K562 (cell line): ENCODE results near the gene HOXB5. TPM values are rescaled to one million over a fixed set of nuclear protein-coding genes. Genes with fewer than 3 reads are reported as not detected.

Source experiments
- ATAC-seq: fragments of 200-7000 bp; cut with Tn5 transposase; 3 replicates; pipeline ENCODE4 v1.9.1; 2020; ENCODE audit warnings: moderate library complexity
- BruUV-seq: library from RNA; stranded (reverse); fragments of 400-500 nt; replicated peaks from 2 replicates; lab custom pipeline; 2021; lab: Mats Ljungman, UMichigan
- CTCF ChIA-PET: fragments of 300-600 bp; formaldehyde crosslinking; extraction: SDS; loops from one replicate; lab custom pipeline; 2021; ENCODE audit warnings: low intra/inter-chr PET ratio; lab: Yijun Ruan, JAX
- POLR2A ChIA-PET: fragments of 300-600, 350-650 bp; sonication (Branson Sonifier 250); formaldehyde crosslinking; extraction: SDS; loops from one replicate; lab custom pipeline; 2021; ENCODE audit warnings: antibody characterized with exemption, inconsistent platforms; lab: Yijun Ruan, JAX
- DNase-seq, 4 experiments: peaks; one replicate each; pipeline versions ENCODE4 v3.0.0 to v3.0.0-alpha.2; 2011 to 2018; ENCODE audit warnings: low spot score in 3 of 4, mixed read lengths in 3 of 4; ENCODE audit errors: extremely low read depth in 1 of 4
- FAIRE-seq: peaks from 2 replicates; lab custom pipeline; 2011; peaks lifted over from hg19 to GRCh38; lab: Jason Lieb, UNC
- H2AFZ ChIP-seq: 2 replicates; pipeline ENCODE4 v1.6.0; 2011; ENCODE audit warnings: low read depth, low read length, control low read depth, inconsistent platforms
- H3K27ac ChIP-seq: fragments of 200-600 bp; 3 replicates; pipeline ENCODE4 v1.8.0; 2011; ENCODE audit warnings: low read depth, mild to moderate bottlenecking, control low read depth, inconsistent platforms, low read length, moderate library complexity, mixed read lengths; ENCODE audit errors: extremely low read depth
- H3K27me3 ChIP-seq, 2 experiments: fragments of 300-600 bp in 1 of 2; 2 replicates in 1 of 2; 3 replicates in 1 of 2; pipeline versions ENCODE4 v1.6.0 to v1.8.0; 2011; ENCODE audit warnings: inconsistent platforms in 2 of 2, low read length in 2 of 2, mild to moderate bottlenecking in 1 of 2, mixed read lengths in 1 of 2, moderate library complexity in 1 of 2; ENCODE audit not compliant: control insufficient read depth in 2 of 2, insufficient read depth in 2 of 2
- H3K36me3 ChIP-seq: fragments of 300-600 bp; 3 replicates; pipeline ENCODE4 v1.8.0; 2011; ENCODE audit warnings: mild to moderate bottlenecking, low read length, inconsistent platforms; ENCODE audit not compliant: control insufficient read depth, insufficient read depth
- H3K4me1 ChIP-seq, 2 experiments: fragments of 200-600 bp in 1 of 2; replicated peaks in 1 of 2; 2 replicates in 1 of 2; 3 replicates in 1 of 2; pipeline versions ENCODE4 v1.5.1 to v1.8.0; 2011; ENCODE audit warnings: inconsistent platforms in 2 of 2, low read length in 2 of 2, mild to moderate bottlenecking in 1 of 2, mixed read lengths in 1 of 2, moderate library complexity in 1 of 2; ENCODE audit not compliant: control insufficient read depth in 2 of 2, insufficient read depth in 2 of 2
- H3K4me2 ChIP-seq: 2 replicates; pipeline ENCODE4 v1.6.1; 2011; ENCODE audit warnings: low read length, control low read depth, inconsistent platforms, mixed read lengths; ENCODE audit not compliant: insufficient read depth
- H3K4me3 ChIP-seq: fragments of 200-600 bp; sonication (generic), shearing (Covaris generic); 2 replicates; pipeline ENCODE4 v1.5.1; 2016; ENCODE audit warnings: control low read depth, inconsistent platforms
- H3K79me2 ChIP-seq: fragments of 200-600 bp; 3 replicates; pipeline ENCODE4 v1.8.0; 2011; ENCODE audit warnings: low read length, inconsistent platforms; ENCODE audit not compliant: control insufficient read depth, insufficient read depth
- H3K9ac ChIP-seq, 2 experiments: 2 replicates each; pipeline versions ENCODE4 v1.6.0 to v1.6.1; 2011; ENCODE audit warnings: low read depth in 2 of 2, low read length in 2 of 2, control low read depth in 1 of 2, inconsistent platforms in 1 of 2, mild to moderate bottlenecking in 1 of 2, mixed read lengths in 1 of 2; ENCODE audit not compliant: insufficient read depth in 1 of 2
- H3K9me1 ChIP-seq: one replicate; pipeline ENCODE4 v1.6.0; 2011; ENCODE audit warnings: inconsistent platforms, mild to moderate bottlenecking, low read length, moderate library complexity; ENCODE audit not compliant: control insufficient read depth, insufficient read depth
- H3K9me3 ChIP-seq: replicated peaks from 2 replicates; pipeline ENCODE4 v1.5.1; 2011; ENCODE audit warnings: low read depth, low read length, inconsistent platforms; ENCODE audit not compliant: control insufficient read depth, insufficient read depth
- H4K20me1 ChIP-seq: replicated peaks from 2 replicates; pipeline ENCODE4 v1.6.1; 2011; ENCODE audit warnings: low read length, inconsistent platforms, mixed read lengths; ENCODE audit not compliant: control insufficient read depth, insufficient read depth
- CAMTA2 ChIP-seq: fragments of 250-450 bp; sonication (Bioruptor Pico); conservative IDR thresholded peaks from 2 replicates; pipeline ENCODE4 v1.5.1; 2022
- E2F8 ChIP-seq: fragments of 450-650 bp; IDR thresholded peaks from 2 replicates; pipeline ENCODE4 v1.7.1; 2018; ENCODE audit warnings: mild to moderate bottlenecking, low read depth; ENCODE audit not compliant: partially characterized antibody
- ETV1 ChIP-seq: fragments of 450-650 bp; conservative IDR thresholded peaks from 2 replicates; pipeline ENCODE4 v1.6.1; 2016; ENCODE audit warnings: missing genetic modification characterization, control low read depth, low read depth, missing compliant biosample characterization
- ETV6 ChIP-seq, 3 experiments: fragments of 150-350 bp in 1 of 3; sonication (generic) in 1 of 3; formaldehyde crosslinking in 1 of 3; IDR thresholded peaks; 2 replicates each; pipeline versions ENCODE4 v1.6.1 to v1.8.0; 2014 to 2022; ENCODE audit warnings: borderline replicate concordance in 2 of 3, low read depth in 2 of 3, antibody characterized with exemption in 1 of 3, low read length in 1 of 3, mild to moderate bottlenecking in 1 of 3, missing genetic modification reagents in 1 of 3
- HDAC6 ChIP-seq: IDR thresholded peaks from 2 replicates; pipeline ENCODE4 v1.6.1; 2012; ENCODE audit warnings: low read depth, mild to moderate bottlenecking, control low read depth, inconsistent platforms, low read length, moderate library complexity
- HIVEP1 ChIP-seq: fragments of 250-450 bp; sonication (Bioruptor Pico); IDR thresholded peaks from 2 replicates; pipeline ENCODE4 v1.4.0; 2020; ENCODE audit warnings: mild to moderate bottlenecking
- LARP7 ChIP-seq: fragments of 450-650 bp; IDR thresholded peaks from 2 replicates; pipeline ENCODE4 v1.6.1; 2016
- ZBTB17 ChIP-seq: fragments of 450-650 bp; formaldehyde crosslinking; IDR thresholded peaks from 2 replicates; pipeline ENCODE4 v1.4.0; 2020; ENCODE audit warnings: mild to moderate bottlenecking
- ZBTB8A ChIP-seq: fragments of 450-650 bp; IDR thresholded peaks from 2 replicates; pipeline ENCODE4 v1.6.1; 2018; ENCODE audit warnings: mild to moderate bottlenecking, moderate library complexity; ENCODE audit not compliant: partially characterized antibody
- ZNF232 ChIP-seq: sonication (generic); formaldehyde crosslinking; IDR thresholded peaks from 2 replicates; pipeline ENCODE4 v1.8.0; 2022; ENCODE audit warnings: mild to moderate bottlenecking, missing genetic modification reagents
- ZNF583 ChIP-seq: fragments of 250-450 bp; sonication (Bioruptor Pico); IDR thresholded peaks from 2 replicates; pipeline ENCODE4 v1.4.0; 2020
- ZSCAN32 ChIP-seq: fragments of 450-650 bp; formaldehyde crosslinking; IDR thresholded peaks from 2 replicates; pipeline ENCODE4 v1.4.0; 2020; ENCODE audit warnings: mild to moderate bottlenecking, moderate library complexity
- WGBS: fragments of 100-300 bp; shearing (Covaris generic); methylation state at CpG from one replicate; pipeline ENCODE4 v1.1.6; 2016; ENCODE audit warnings: low coverage, mixed read lengths; ENCODE audit not compliant: insufficient coverage; ENCODE audit errors: missing lambda C conversion rate; 5-methylcytosine and 5-hydroxymethylcytosine counted together
- in situ Hi-C: fragments of 300-500 bp; cut with MboI; formaldehyde crosslinking; loops from 4 replicates; pipeline ENCODE4 v1.15.0; 2018; ENCODE audit warnings: inconsistent platforms, mixed read lengths
- intact Hi-C: fragments of 100-400 bp; cut with micrococcal nuclease; formaldehyde crosslinking; loops from 2 replicates; pipeline ENCODE4 v1.14.2; 2022
- polyA plus RNA-seq, 8 experiments: library from polyadenylated mRNA; depleted of rRNA in 4 of 8; stranded (reverse) in 5 of 8; unstranded in 3 of 8; fragments of >200 nt; fragmentation: Nextera tagmentation in 2 of 8; fragmentation: Illumina TruSeq in 1 of 8; extraction: Ambion mirVana in 2 of 8; extraction: Trizol in 1 of 8; gene quantifications; 2 replicates each; pipeline versions ENCODE4 v1.2.1 to v1.2.3, GENCODE V29; 2011 to 2014; ENCODE audit warnings: inconsistent platforms in 1 of 8, missing spikeins in 1 of 8
- total RNA-seq, 7 experiments: library from RNA; depleted of rRNA in 6 of 7; stranded (reverse); fragments of >200 nt in 6 of 7; fragmentation: Illumina TruSeq in 2 of 7; extraction: Trizol in 2 of 7; gene quantifications; 2 replicates each; pipeline versions ENCODE4 v1.2.1 to v1.2.3, GENCODE V29; 2011 to 2021; ENCODE audit warnings: low replicate concordance in 1 of 7
- TF ChIP-seq, protein P1 (sequence below), 2 experiments: IDR thresholded peaks; 2 replicates each; pipeline ENCODE4 v1.6.1; 2011; ENCODE audit warnings: borderline replicate concordance in 1 of 2, control low read depth in 1 of 2, low read depth in 1 of 2, low read length in 1 of 2, mild to moderate bottlenecking in 1 of 2, mixed read lengths in 1 of 2, moderate library complexity in 1 of 2; ENCODE audit not compliant: insufficient read depth in 1 of 2, insufficient read length in 1 of 2, poor library complexity in 1 of 2, severe bottlenecking in 1 of 2; ENCODE audit errors: extremely low read depth in 1 of 2
- TF ChIP-seq, protein P2 (sequence below): fragments of 250-450 bp; sonication (Bioruptor Pico); IDR thresholded peaks from 2 replicates; pipeline ENCODE4 v1.5.0; 2020; ENCODE audit warnings: mild to moderate bottlenecking, borderline replicate concordance
- TF ChIP-seq, protein P3 (sequence below): sonication (generic); formaldehyde crosslinking; IDR thresholded peaks from 2 replicates; pipeline ENCODE4 v1.8.1; 2023; ENCODE audit warnings: mild to moderate bottlenecking, missing genetic modification reagents

The HOXB5 gene
- total and polyA plus RNA-seq, 9 of the 15 experiments (the other 6 are each of a cell fraction or from before 2014, with no cell fraction given), result 0.24 to 2.7 (median 0.65) TPM

- FAIRE-seq (no peak), DNase-seq (no peak), ATAC-seq (no peak)
- no peak overlapping the region for H2AFZ ChIP-seq
- no peak overlapping the region for H3K4me3 ChIP-seq
- peaks cover 4% of the 10 kb centered on the region; the same call in 1 of the 3 replicates for H3K36me3 ChIP-seq
- ChIA-PET CTCF (no interaction called here), POLR2A (interaction anchor here (0.6 to 5.1 kb wide), 7 partner anchors 8 to 390 kb away, joined by 3 to 23 read pairs (median 3); partner anchors contain the start of gene HOXB9)
- 50% methylated on average over 1 of the region's 1 CpG for WGBS
- intact Hi-C loops (no loop called here), in situ Hi-C loops (no loop called here)
- BruUV-seq, result no TSS peak
- H3K9me3 ChIP-seq, result no peaks in the 10 kb centered on the region
- peaks cover 4% of the 10 kb centered on the region for H3K9me1 ChIP-seq
- no peak overlapping the region for H3K4me2 ChIP-seq
- H3K4me1 ChIP-seq, result peaks cover 34 to 35% of the 10 kb centered on the region in 2 experiments
- H3K9ac ChIP-seq, result no peak overlapping the region
- no peaks in the 10 kb centered on the region for H4K20me1 ChIP-seq
- H3K79me2 ChIP-seq, result peaks cover 37% of the 10 kb centered on the region
- H3K27ac ChIP-seq, result no peak overlapping the region
- no peaks in the 10 kb centered on the region for H3K27me3 ChIP-seq
- TF ChIP-seq CAMTA2 (CRISPR knock-in tag) (no peak), HIVEP1 (CRISPR knock-in tag) (no peak), ZNF232 (CRISPR knock-in tag) (no peak), ZNF583 (no peak), ZSCAN32 (CRISPR knock-in tag) (no peak), LARP7 (no peak), ZBTB17 (no peak), E2F8 (no peak), HDAC6 (no peak), ETV1 (tag) (no peak), ZBTB8A (no peak), ETV6 (IDR thresholded peaks at IDR 0.05; ENCODE audit: borderline replicate concordance in 1 of 2, low read depth in 2 of 2, low read length in 1 of 2) (no peak), ETV6 (CRISPR knock-in tag; IDR thresholded peaks at IDR 0.05; ENCODE audit: borderline replicate concordance) (no peak)
- TF ChIP-seq, protein P1, sequence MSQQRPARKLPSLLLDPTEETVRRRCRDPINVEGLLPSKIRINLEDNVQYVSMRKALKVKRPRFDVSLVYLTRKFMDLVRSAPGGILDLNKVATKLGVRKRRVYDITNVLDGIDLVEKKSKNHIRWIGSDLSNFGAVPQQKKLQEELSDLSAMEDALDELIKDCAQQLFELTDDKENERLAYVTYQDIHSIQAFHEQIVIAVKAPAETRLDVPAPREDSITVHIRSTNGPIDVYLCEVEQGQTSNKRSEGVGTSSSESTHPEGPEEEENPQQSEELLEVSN (IDR thresholded peaks at IDR 0.05; ENCODE audit: borderline replicate concordance in 1 of 2, extremely low read depth in 1 of 2, insufficient read depth in 1 of 2, insufficient read length in 1 of 2, low read depth in 1 of 2, low read length in 1 of 2, poor library complexity in 1 of 2, severe bottlenecking in 1 of 2), result no peak
- TF ChIP-seq, protein P2, sequence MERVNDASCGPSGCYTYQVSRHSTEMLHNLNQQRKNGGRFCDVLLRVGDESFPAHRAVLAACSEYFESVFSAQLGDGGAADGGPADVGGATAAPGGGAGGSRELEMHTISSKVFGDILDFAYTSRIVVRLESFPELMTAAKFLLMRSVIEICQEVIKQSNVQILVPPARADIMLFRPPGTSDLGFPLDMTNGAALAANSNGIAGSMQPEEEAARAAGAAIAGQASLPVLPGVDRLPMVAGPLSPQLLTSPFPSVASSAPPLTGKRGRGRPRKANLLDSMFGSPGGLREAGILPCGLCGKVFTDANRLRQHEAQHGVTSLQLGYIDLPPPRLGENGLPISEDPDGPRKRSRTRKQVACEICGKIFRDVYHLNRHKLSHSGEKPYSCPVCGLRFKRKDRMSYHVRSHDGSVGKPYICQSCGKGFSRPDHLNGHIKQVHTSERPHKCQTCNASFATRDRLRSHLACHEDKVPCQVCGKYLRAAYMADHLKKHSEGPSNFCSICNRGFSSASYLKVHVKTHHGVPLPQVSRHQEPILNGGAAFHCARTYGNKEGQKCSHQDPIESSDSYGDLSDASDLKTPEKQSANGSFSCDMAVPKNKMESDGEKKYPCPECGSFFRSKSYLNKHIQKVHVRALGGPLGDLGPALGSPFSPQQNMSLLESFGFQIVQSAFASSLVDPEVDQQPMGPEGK (CRISPR knock-in tag), result no peak
- TF ChIP-seq, protein P3, sequence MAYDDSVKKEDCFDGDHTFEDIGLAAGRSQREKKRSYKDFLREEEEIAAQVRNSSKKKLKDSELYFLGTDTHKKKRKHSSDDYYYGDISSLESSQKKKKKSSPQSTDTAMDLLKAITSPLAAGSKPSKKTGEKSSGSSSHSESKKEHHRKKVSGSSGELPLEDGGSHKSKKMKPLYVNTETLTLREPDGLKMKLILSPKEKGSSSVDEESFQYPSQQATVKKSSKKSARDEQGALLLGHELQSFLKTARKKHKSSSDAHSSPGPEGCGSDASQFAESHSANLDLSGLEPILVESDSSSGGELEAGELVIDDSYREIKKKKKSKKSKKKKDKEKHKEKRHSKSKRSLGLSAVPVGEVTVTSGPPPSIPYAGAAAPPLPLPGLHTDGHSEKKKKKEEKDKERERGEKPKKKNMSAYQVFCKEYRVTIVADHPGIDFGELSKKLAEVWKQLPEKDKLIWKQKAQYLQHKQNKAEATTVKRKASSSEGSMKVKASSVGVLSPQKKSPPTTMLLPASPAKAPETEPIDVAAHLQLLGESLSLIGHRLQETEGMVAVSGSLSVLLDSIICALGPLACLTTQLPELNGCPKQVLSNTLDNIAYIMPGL, result no peak
Observed at GRCh38 chr17:48640858-48641180, 47.2 kb upstream of the HOXB5 start.
